Measurements from ENCODE around the gene INTS14. TPM values are rescaled to one million over a fixed set of nuclear protein-coding genes. Genes with fewer than 3 reads are reported as not detected.

The INTS14 gene
- total RNA-seq, 1 experiment from 2014 or later, result 39.9 TPM

DNA sequence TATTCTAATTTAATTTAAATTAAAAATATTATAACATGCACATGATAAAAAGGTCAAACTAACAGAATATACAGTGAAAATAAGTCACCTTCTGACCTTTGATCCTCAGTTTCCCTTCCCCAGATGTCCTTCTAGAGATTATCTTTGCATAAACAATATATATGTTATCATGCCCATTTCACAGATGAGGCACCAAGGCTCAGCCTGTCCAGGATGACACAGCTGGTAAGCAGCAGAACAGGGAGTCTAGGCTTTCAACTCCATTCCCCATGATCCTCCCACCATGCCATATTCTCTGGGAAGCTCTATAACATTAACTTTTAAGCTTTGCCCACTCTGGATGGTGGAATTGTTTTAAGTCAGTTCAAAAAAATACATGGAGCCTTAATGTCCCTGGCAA lies 12.2 kb upstream of the INTS14 start:
- BruUV-seq (replicated peaks), result no TSS peak
- Histone ChIP-seq H3K4me3 (ENCODE audit: low read depth, low read length, poor library complexity, severe bottlenecking) (no peak overlapping the region), H3K27me3 (replicated peaks; ENCODE audit: insufficient read depth, low read depth, low read length, poor library complexity) (no peaks in the 10 kb centered on the region), H3K27ac (ENCODE audit: low read depth, low read length, poor library complexity, severe bottlenecking) (no peak overlapping the region), H3K9me3 (ENCODE audit: low read depth, low read length, poor library complexity, severe bottlenecking) (no peaks in the 10 kb centered on the region), H3K4me1 (ENCODE audit: insufficient read depth, low read length, poor library complexity, severe bottlenecking) (peaks cover 17% of the 10 kb centered on the region), H3K36me3 (ENCODE audit: insufficient read depth, low read length, poor library complexity, severe bottlenecking) (no peaks in the 10 kb centered on the region)
- intact Hi-C loops (cut with micrococcal nuclease; ENCODE audit: unreplicated experiment), result no loop called here
- POLR2A ChIA-PET (ENCODE audit: low non-redundant PET), result no interaction called here
- CTCF ChIA-PET, result no interaction called here
- TF ChIP-seq CTCF (conservative IDR thresholded peaks at IDR 0.05; ENCODE audit: low read depth, low read length) (no peak), EZH2 (IDR thresholded peaks at IDR 0.05; ENCODE audit: borderline replicate concordance, low read depth, low read length, poor library complexity, severe bottlenecking) (no peak)
- no peak for DNase-seq (ENCODE audit: low spot score)

GRCh38 chr15:65621638-65622037 lies 10.7 kb upstream of the INTS14 start, which contains the start of gene SLC24A1:
Gene SLC24A1 (plus strand): TSS chr15:65621938. CDS start chr15:65624081, 2,143 bp downstream.
- Histone ChIP-seq H3K4me1 (ENCODE audit: insufficient read depth, low read length, poor library complexity, severe bottlenecking) (peaks cover 10% of the 10 kb centered on the region), H3K9me3 (ENCODE audit: low read depth, low read length, poor library complexity, severe bottlenecking) (no peaks in the 10 kb centered on the region), H3K4me3 (ENCODE audit: low read depth, low read length, poor library complexity, severe bottlenecking) (no peak within 1 kb of the TSS), H3K27me3 (replicated peaks; ENCODE audit: insufficient read depth, low read depth, low read length, poor library complexity) (no peaks in the 10 kb centered on the region), H3K36me3 (ENCODE audit: insufficient read depth, low read length, poor library complexity, severe bottlenecking) (no peaks in the 10 kb centered on the region), H3K27ac (ENCODE audit: low read depth, low read length, poor library complexity, severe bottlenecking) (no peak within 1 kb of the TSS)
- no TSS peak for BruUV-seq (replicated peaks)
- intact Hi-C loops (cut with micrococcal nuclease; ENCODE audit: unreplicated experiment), result no loop called here
- ChIA-PET CTCF (no interaction called here), POLR2A (ENCODE audit: low non-redundant PET) (no interaction called here)
- TF ChIP-seq CTCF (conservative IDR thresholded peaks at IDR 0.05; ENCODE audit: low read depth, low read length) (no peak), EZH2 (IDR thresholded peaks at IDR 0.05; ENCODE audit: borderline replicate concordance, low read depth, low read length, poor library complexity, severe bottlenecking) (no peak)
- DNase-seq (ENCODE audit: low spot score), result no peak

DNA sequence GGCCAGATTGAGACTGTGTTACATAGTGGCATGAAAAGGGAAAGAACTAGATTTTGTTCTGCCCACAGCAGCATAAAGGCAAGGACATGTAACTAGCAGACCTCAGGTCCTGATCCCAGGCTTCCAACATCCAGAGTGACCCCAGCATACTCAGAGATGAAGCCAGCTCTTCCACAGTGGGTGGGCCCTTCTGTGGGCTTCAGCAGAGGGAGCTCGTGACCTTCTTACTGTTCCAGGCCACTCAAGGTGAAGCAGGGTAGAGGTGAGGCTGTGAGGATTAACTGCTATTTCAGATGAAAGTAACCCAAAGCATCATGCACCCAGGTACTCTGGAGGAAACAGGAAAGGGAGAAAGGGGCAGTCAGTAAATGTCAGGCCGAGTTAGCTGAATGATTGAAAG lies 9.9 kb upstream of the INTS14 start:
- intact Hi-C loops (cut with micrococcal nuclease; ENCODE audit: unreplicated experiment), result no loop called here
- CTCF ChIA-PET, result no interaction called here

More for the DNA sequence above, 9.9 kb upstream of the INTS14 start:
- POLR2A ChIA-PET (ENCODE audit: low non-redundant PET), result no interaction called here
- no peak for DNase-seq (ENCODE audit: low spot score)
- TF ChIP-seq EZH2 (IDR thresholded peaks at IDR 0.05; ENCODE audit: borderline replicate concordance, low read depth, low read length, poor library complexity, severe bottlenecking) (no peak), CTCF (conservative IDR thresholded peaks at IDR 0.05; ENCODE audit: low read depth, low read length) (no peak)
- no peak overlapping the region for H3K27ac ChIP-seq (ENCODE audit: low read depth, low read length, poor library complexity, severe bottlenecking)
- H3K4me1 ChIP-seq (ENCODE audit: insufficient read depth, low read length, poor library complexity, severe bottlenecking), result peaks cover 3% of the 10 kb centered on the region
- H3K36me3 ChIP-seq (ENCODE audit: insufficient read depth, low read length, poor library complexity, severe bottlenecking), result no peaks in the 10 kb centered on the region
- BruUV-seq (replicated peaks), result no TSS peak
- no peaks in the 10 kb centered on the region for H3K27me3 ChIP-seq (replicated peaks; ENCODE audit: insufficient read depth, low read depth, low read length, poor library complexity)
- H3K4me3 ChIP-seq (ENCODE audit: low read depth, low read length, poor library complexity, severe bottlenecking), result no peak overlapping the region
- H3K9me3 ChIP-seq (ENCODE audit: low read depth, low read length, poor library complexity, severe bottlenecking), result no peaks in the 10 kb centered on the region

Measured in A673 (cell line).